Measurements from ENCODE around the gene CTXN3.

Gene CTXN3

GRCh38 chr5:127700237-127700766, 51.4 kb downstream of the CTXN3 start:
- no peak for DNase-seq

- no peak for DNase-seq
These were observed 53.6 kb downstream of the CTXN3 start for GRCh38 chr5:127702434-127702833.

- DNase-seq = no peak
These were observed 54.2 kb downstream of the CTXN3 start, which contains the start of gene CCDC192 for GRCh38 chr5:127702926-127703561. CCDC192 (plus strand) TSS chr5:127703391; CDS start chr5:127703446, 55 bp downstream.

GRCh38 chr5:127705120-127705892, 56.4 kb downstream of the CTXN3 start:
- DNase-seq = no peak

- no peak for DNase-seq
These were observed 57.8 kb downstream of the CTXN3 start for GRCh38 chr5:127706691-127707090.

GRCh38 chr5:127707209-127707608, 58.3 kb downstream of the CTXN3 start:
- no peak for DNase-seq

Measured in NCI-H526 treated with DMSO at 0.1 percent for 48 hours (cell line).